Kidney epithelial cell (primary cell): ENCODE measurements around the gene RAPGEF4. TPM values are rescaled to one million over a fixed set of nuclear protein-coding genes. Genes with fewer than 3 reads are reported as not detected.

Source experiments
- DNase-seq: peaks from one replicate; pipeline ENCODE4 v3.0.0-alpha.2; 2010; ENCODE audit warnings: low read depth
- H3K27me3 ChIP-seq: 2 replicates; pipeline ENCODE4 v1.6.0; 2011; ENCODE audit warnings: low read length; ENCODE audit not compliant: control insufficient read depth, insufficient read depth
- H3K36me3 ChIP-seq: 2 replicates; pipeline ENCODE4 v1.5.1; 2011; ENCODE audit warnings: low read length; ENCODE audit not compliant: control insufficient read depth, insufficient read depth
- H3K4me3 ChIP-seq: 2 replicates; pipeline ENCODE4 v1.5.1; 2011; ENCODE audit warnings: low read depth, mild to moderate bottlenecking, control low read depth, low read length
- CTCF ChIP-seq: IDR thresholded peaks from 2 replicates; pipeline ENCODE4 v1.5.1; 2011; ENCODE audit warnings: mild to moderate bottlenecking, moderate library complexity, low read length, control low read depth, inconsistent platforms; ENCODE audit not compliant: insufficient read depth, poor library complexity, severe bottlenecking
- total RNA-seq: library from RNA; depleted of rRNA; stranded (reverse); fragments of >200 nt; gene quantifications from 2 replicates; pipeline ENCODE4 v1.2.3, GENCODE V29; 2015

The RAPGEF4 gene
- total RNA-seq, 1 donor from 2014 or later: 0.71 TPM

- Histone ChIP-seq H3K36me3 (no peaks in the 10 kb centered on the region), H3K27me3 (no peaks in the 10 kb centered on the region), H3K4me3 (no peak overlapping the region)
- no peak for DNase-seq
- no peak for TF ChIP-seq CTCF
Observed at GRCh38 chr2:173054466-173054865, 318.8 kb downstream of the RAPGEF4 start.

GRCh38 chr2:173056705-173057364 lies 321.2 kb downstream of the RAPGEF4 start:
- no peak for DNase-seq
- H3K36me3 ChIP-seq: no peaks in the 10 kb centered on the region
- H3K4me3 ChIP-seq: no peak overlapping the region
- TF ChIP-seq CTCF: no peak
- H3K27me3 ChIP-seq: no peaks in the 10 kb centered on the region

GRCh38 chr2:173058097-173058496 lies 322.5 kb downstream of the RAPGEF4 start:
- Histone ChIP-seq H3K27me3 (no peaks in the 10 kb centered on the region), H3K36me3 (no peaks in the 10 kb centered on the region), H3K4me3 (no peak overlapping the region)
- DNase-seq: no peak
- TF ChIP-seq CTCF: no peak

- DNase-seq: no peak
- Histone ChIP-seq H3K4me3 (no peak overlapping the region), H3K27me3 (no peaks in the 10 kb centered on the region), H3K36me3 (no peaks in the 10 kb centered on the region)
- no peak for TF ChIP-seq CTCF
Observed at GRCh38 chr2:173058673-173059072, 323.0 kb downstream of the RAPGEF4 start.

GRCh38 chr2:173059292-173059691 lies 323.6 kb downstream of the RAPGEF4 start:
- no peak for DNase-seq
- no peak for TF ChIP-seq CTCF
- Histone ChIP-seq H3K36me3 (no peaks in the 10 kb centered on the region), H3K4me3 (no peak overlapping the region), H3K27me3 (no peaks in the 10 kb centered on the region)

GRCh38 chr2:173059971-173060461 lies 324.4 kb downstream of the RAPGEF4 start:
- no peaks in the 10 kb centered on the region for H3K27me3 ChIP-seq
- H3K36me3 ChIP-seq: no peaks in the 10 kb centered on the region
- no peak for DNase-seq
- H3K4me3 ChIP-seq: no peak overlapping the region
- no peak for TF ChIP-seq CTCF
